ENCODE results near the gene SV2C. TPM values are rescaled to one million over a fixed set of nuclear protein-coding genes. Genes with fewer than 3 reads are reported as not detected.

Gene SV2C
- total RNA-seq, 2 experiments from 2014 or later: 0.02 to 0.10 TPM

DNA sequence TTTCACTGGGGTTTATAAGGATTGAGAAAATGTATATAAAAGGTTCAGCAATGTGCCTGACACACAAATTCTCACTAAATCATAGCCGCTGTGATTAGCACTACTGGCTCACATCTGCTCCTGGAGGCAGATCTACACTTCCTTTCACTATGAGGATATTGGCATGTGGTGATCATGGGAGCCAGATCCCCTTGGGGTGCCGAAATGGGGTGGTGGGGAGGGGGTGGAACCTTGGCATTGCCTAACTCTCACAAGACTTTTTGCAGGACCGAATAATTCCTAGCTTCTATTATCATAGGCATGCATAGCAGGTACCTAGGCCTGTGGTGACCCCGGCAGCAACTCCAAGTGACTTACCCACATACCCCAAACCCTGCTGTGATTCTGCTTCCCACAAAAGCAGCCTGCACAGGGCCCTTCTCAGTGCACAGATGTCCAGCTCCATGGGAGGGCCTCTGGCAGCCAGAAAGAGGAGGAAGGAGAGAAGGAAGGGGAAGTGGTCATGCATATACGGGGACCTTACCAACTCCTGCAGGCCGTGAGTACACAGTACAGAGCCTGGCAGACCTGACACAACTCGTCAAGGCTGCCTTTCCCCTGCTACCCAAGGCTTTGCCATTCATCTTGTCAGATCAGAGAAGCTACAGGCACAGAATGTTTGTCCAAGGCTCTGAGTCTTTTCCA, 258.6 kb downstream of the SV2C start:
- no peak for DNase-seq
- ChIA-PET POLR2A (no interaction called here), CTCF (no interaction called here)
- H3K4me3 Mint-ChIP-seq: no peak overlapping the region
- no peaks in the 10 kb centered on the region for H3K9me3 Mint-ChIP-seq
- H3K4me1 Mint-ChIP-seq (ENCODE audit: low read depth): peaks cover 21% of the 10 kb centered on the region
- H3K36me3 Mint-ChIP-seq: no peaks in the 10 kb centered on the region
- H3K27ac Mint-ChIP-seq: no peak overlapping the region
- H3K27me3 Mint-ChIP-seq: no peaks in the 10 kb centered on the region
- intact Hi-C loops (cut with micrococcal nuclease): no loop called here

GRCh38 chr5:76342474-76342873, 259.3 kb downstream of the SV2C start:
- POLR2A ChIA-PET: no interaction called here
- CTCF ChIA-PET: no interaction called here
- intact Hi-C loops (cut with micrococcal nuclease): no loop called here
- no peak for DNase-seq
- Mint-ChIP-seq H3K27me3 (no peaks in the 10 kb centered on the region), H3K36me3 (no peaks in the 10 kb centered on the region), H3K9me3 (no peaks in the 10 kb centered on the region), H3K27ac (no peak overlapping the region), H3K4me3 (no peak overlapping the region), H3K4me1 (ENCODE audit: low read depth) (peaks cover 20% of the 10 kb centered on the region)

GRCh38 chr5:76345582-76345981, 262.4 kb downstream of the SV2C start:
- intact Hi-C loops (cut with micrococcal nuclease): loop anchor here (5.0 kb wide), 1 partner anchor 37 kb away; no protein-coding TSS in a partner anchor
- Mint-ChIP-seq H3K27me3 (no peaks in the 10 kb centered on the region), H3K36me3 (no peaks in the 10 kb centered on the region), H3K27ac (no peak overlapping the region), H3K4me1 (ENCODE audit: low read depth) (peaks cover 11% of the 10 kb centered on the region), H3K9me3 (no peaks in the 10 kb centered on the region), H3K4me3 (no peak overlapping the region)
- no peak for DNase-seq
- ChIA-PET POLR2A (no interaction called here), CTCF (no interaction called here)

- ChIA-PET POLR2A (interaction anchor here (0.5 to 1.6 kb wide), 3 partner anchors 26 to 196 kb away, joined by 4 read pairs; no protein-coding TSS in a partner anchor), CTCF (interaction anchor here (0.6 kb wide), 1 partner anchor 178 kb away, joined by 4 read pairs; no protein-coding TSS in a partner anchor)
- Mint-ChIP-seq H3K9me3 (no peaks in the 10 kb centered on the region), H3K27ac (no peak overlapping the region), H3K27me3 (no peaks in the 10 kb centered on the region), H3K4me3 (no peak overlapping the region), H3K4me1 (ENCODE audit: low read depth) (no peaks in the 10 kb centered on the region), H3K36me3 (no peaks in the 10 kb centered on the region)
- no peak for DNase-seq
- intact Hi-C loops (cut with micrococcal nuclease): no loop called here
These were observed 268.0 kb downstream of the SV2C start for GRCh38 chr5:76351176-76351575.

- H3K36me3 Mint-ChIP-seq: no peaks in the 10 kb centered on the region
- no peak overlapping the region for H3K27ac Mint-ChIP-seq
- ChIA-PET CTCF (interaction anchor here (0.6 to 1.4 kb wide), 2 partner anchors 17 to 177 kb away, joined by 3 to 4 read pairs; no protein-coding TSS in a partner anchor), POLR2A (interaction anchor here (0.5 to 1.6 kb wide), 3 partner anchors 26 to 196 kb away, joined by 4 read pairs; no protein-coding TSS in a partner anchor)
- no peaks in the 10 kb centered on the region for H3K27me3 Mint-ChIP-seq
- H3K4me3 Mint-ChIP-seq: no peak overlapping the region
- no peak for DNase-seq
- no peaks in the 10 kb centered on the region for H3K4me1 Mint-ChIP-seq (ENCODE audit: low read depth)
- H3K9me3 Mint-ChIP-seq: no peaks in the 10 kb centered on the region
- intact Hi-C loops (cut with micrococcal nuclease): no loop called here
These were observed 268.4 kb downstream of the SV2C start for GRCh38 chr5:76351577-76351976.

DNA sequence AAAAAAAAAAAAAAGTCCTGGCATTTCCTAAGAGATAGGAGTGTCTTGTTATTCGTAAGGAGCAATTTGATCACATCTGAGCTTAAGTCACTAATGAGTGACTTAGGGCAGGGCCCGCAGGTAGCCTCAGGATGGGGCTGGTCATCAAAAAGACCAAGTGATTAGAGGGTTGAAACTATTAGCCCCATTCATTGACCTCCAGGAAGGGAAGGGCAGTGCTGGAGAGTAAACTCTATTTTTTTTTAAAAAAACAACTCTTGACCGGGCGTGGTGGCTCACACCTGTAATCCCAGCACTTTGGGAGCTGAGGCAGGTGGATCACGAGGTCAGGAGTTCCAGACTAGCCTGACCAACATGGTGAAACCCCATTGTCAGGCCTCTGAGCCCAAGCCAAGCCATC, 273.7 kb downstream of the SV2C start:
- Mint-ChIP-seq H3K4me1 (ENCODE audit: low read depth) (no peaks in the 10 kb centered on the region), H3K9me3 (no peaks in the 10 kb centered on the region), H3K4me3 (no peak overlapping the region), H3K27ac (no peak overlapping the region), H3K36me3 (no peaks in the 10 kb centered on the region), H3K27me3 (no peaks in the 10 kb centered on the region)
- ChIA-PET POLR2A (no interaction called here), CTCF (no interaction called here)
- intact Hi-C loops (cut with micrococcal nuclease): no loop called here
- no peak for DNase-seq

GRCh38 chr5:76363352-76364225, 280.4 kb downstream of the SV2C start:
- Mint-ChIP-seq H3K27me3 (no peaks in the 10 kb centered on the region), H3K27ac (no peak overlapping the region), H3K9me3 (no peaks in the 10 kb centered on the region), H3K36me3 (no peaks in the 10 kb centered on the region), H3K4me3 (no peak overlapping the region), H3K4me1 (ENCODE audit: low read depth) (peaks cover 18% of the 10 kb centered on the region)
- DNase-seq: peak; percentile 13
- intact Hi-C loops (cut with micrococcal nuclease): no loop called here
- POLR2A ChIA-PET: no interaction called here
- CTCF ChIA-PET: no interaction called here

DNA sequence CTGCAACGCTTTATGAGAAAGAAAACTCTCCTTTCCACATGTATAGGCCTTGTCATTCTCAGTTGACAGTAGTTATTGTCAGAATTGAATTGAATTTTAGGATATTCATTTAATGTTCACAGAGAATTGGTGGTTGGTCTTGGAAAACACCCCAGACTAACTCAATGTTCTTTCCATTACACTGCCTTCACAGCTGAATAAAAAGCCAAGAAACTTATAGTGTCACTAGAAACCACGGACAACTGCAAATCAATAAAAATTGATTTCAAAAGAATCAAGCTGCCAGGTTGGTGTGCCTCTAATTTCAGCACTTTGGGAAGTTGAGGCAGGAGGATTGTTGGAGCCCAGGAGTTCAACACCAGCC, 281.0 kb downstream of the SV2C start:
- no peak overlapping the region for H3K27ac Mint-ChIP-seq
- intact Hi-C loops (cut with micrococcal nuclease): no loop called here
- H3K4me1 Mint-ChIP-seq (ENCODE audit: low read depth): peaks cover 23% of the 10 kb centered on the region
- ChIA-PET CTCF (no interaction called here), POLR2A (no interaction called here)
- no peak overlapping the region for H3K4me3 Mint-ChIP-seq
- H3K36me3 Mint-ChIP-seq: no peaks in the 10 kb centered on the region
- H3K9me3 Mint-ChIP-seq: no peaks in the 10 kb centered on the region
- DNase-seq: no peak
- no peaks in the 10 kb centered on the region for H3K27me3 Mint-ChIP-seq

DNA sequence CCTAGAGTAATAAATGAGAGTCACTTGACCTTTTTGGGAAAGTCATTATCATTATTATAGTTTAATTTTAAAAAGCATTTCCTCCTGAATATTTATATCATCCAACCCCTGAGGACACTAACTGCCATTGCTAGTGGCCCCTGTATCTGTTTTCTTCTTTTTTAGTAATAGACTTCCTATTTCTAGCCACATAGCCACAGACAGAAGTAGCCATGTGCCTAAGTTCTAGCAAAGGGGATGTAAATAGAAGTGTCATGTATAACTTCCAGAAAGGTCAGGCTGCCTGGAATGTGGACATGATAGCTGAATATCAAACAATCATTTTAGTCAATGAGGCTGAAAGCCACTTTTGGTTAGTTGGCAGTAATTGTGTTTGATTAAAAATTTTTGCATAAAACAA, 282.4 kb downstream of the SV2C start:
- CTCF ChIA-PET: no interaction called here
- intact Hi-C loops (cut with micrococcal nuclease): loop anchor here (5.0 kb wide), 1 partner anchor 33 kb away; no protein-coding TSS in a partner anchor
- Mint-ChIP-seq H3K27ac (no peak overlapping the region), H3K27me3 (no peaks in the 10 kb centered on the region), H3K36me3 (no peaks in the 10 kb centered on the region), H3K4me3 (no peak overlapping the region), H3K4me1 (ENCODE audit: low read depth) (peaks cover 24% of the 10 kb centered on the region), H3K9me3 (no peaks in the 10 kb centered on the region)
- no peak for DNase-seq
- POLR2A ChIA-PET: no interaction called here

DNA sequence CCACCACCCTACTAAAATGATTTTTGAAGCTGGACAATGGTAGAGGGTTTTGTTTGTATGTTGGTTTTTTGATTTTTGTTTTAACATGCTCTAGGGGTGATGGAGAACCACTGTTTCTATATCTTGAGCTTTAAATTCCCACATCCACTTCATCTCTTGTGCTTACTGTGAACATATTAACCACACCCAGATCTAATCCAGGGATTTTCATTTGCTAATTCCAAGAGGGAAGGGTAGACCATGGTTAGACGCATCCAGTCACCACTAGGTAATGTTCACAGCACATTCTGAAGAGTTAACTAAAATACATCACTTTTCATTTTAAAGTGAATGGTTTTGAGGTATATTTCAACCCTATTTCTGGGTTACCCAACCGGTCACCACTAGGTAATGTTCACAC, 283.4 kb downstream of the SV2C start:
- Mint-ChIP-seq H3K27ac (no peak overlapping the region), H3K9me3 (no peaks in the 10 kb centered on the region), H3K27me3 (no peaks in the 10 kb centered on the region), H3K4me1 (ENCODE audit: low read depth) (peaks cover 24% of the 10 kb centered on the region), H3K36me3 (no peaks in the 10 kb centered on the region), H3K4me3 (no peak overlapping the region)
- intact Hi-C loops (cut with micrococcal nuclease): loop anchor here (5.0 kb wide), 1 partner anchor 34 kb away; no protein-coding TSS in a partner anchor
- ChIA-PET POLR2A (interaction anchor here (1.2 kb wide), 1 partner anchor 107 kb away, joined by 3 read pairs; no protein-coding TSS in a partner anchor), CTCF (interaction anchor here (1.2 kb wide), 1 partner anchor 39 kb away, joined by 3 read pairs; no protein-coding TSS in a partner anchor)
- no peak for DNase-seq

DNA sequence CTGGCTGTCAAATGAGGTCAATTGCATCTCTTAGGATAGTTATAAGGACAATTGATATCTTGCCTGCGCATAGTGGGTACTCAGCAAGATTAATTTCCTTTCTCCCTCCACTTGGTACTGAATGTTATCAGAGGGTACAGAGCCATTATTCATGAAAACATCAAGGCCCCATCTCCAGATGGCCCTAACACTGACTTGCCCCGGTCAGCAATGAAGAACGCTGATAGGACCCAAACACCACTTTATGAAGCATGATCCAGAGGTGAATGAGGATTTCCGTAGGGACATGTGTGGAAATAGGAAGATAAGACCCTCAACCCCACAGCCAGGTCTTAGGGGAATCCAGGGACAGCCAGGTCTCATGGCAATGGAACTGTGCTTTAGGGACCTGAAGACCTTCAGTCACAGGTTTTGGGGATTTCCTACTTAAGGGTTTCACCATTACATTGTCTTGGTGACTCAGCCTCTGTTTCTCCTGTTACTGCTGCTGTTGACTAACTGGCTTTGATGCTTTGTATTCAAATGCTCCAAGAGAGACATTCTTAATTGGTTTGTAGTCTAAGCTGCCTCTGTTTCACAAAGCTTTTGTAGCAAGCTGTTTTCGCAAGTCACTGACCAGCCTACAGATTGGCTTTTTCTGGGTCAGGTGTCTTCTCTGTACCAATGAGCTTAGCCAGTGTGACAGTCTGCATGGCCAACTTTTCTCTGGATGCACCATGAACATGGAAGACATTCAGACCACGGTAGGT, 284.6 kb downstream of the SV2C start:
- H3K36me3 Mint-ChIP-seq: no peaks in the 10 kb centered on the region
- no peaks in the 10 kb centered on the region for H3K27me3 Mint-ChIP-seq
- H3K9me3 Mint-ChIP-seq: no peaks in the 10 kb centered on the region
- CTCF ChIA-PET: no interaction called here
- peak overlapping the region; percentile 85 for H3K27ac Mint-ChIP-seq
- peak; percentile 62 for DNase-seq
- intact Hi-C loops (cut with micrococcal nuclease): loop anchor here (1.0 to 5.0 kb wide), 2 partner anchors 35 kb away; no protein-coding TSS in a partner anchor
- peak overlapping the region; percentile 8 for H3K4me3 Mint-ChIP-seq
- POLR2A ChIA-PET: interaction anchor here (0.6 to 1.6 kb wide), 2 partner anchors 26 to 36 kb away, joined by 3 to 5 read pairs; no protein-coding TSS in a partner anchor
- peaks cover 31% of the 10 kb centered on the region for H3K4me1 Mint-ChIP-seq (ENCODE audit: low read depth)

GRCh38 chr5:76368941-76369340, 285.8 kb downstream of the SV2C start:
- Mint-ChIP-seq H3K4me3 (peak overlapping the region; percentile 20), H3K27ac (peak overlapping the region; percentile 76)
- intact Hi-C loops (cut with micrococcal nuclease): loop anchor here (1.0 to 5.0 kb wide), 2 partner anchors 33 to 37 kb away; no protein-coding TSS in a partner anchor

More at GRCh38 chr5:76368941-76369340, 285.8 kb downstream of the SV2C start:
- H3K36me3 Mint-ChIP-seq: no peaks in the 10 kb centered on the region
- ChIA-PET CTCF (interaction anchor here (1.4 kb wide), 1 partner anchor 17 kb away, joined by 3 read pairs; no protein-coding TSS in a partner anchor), POLR2A (interaction anchor here (1.6 kb wide), 1 partner anchor 35 kb away, joined by 3 read pairs; no protein-coding TSS in a partner anchor)
- DNase-seq: no peak
- H3K4me1 Mint-ChIP-seq (ENCODE audit: low read depth): peaks cover 32% of the 10 kb centered on the region
- no peaks in the 10 kb centered on the region for H3K9me3 Mint-ChIP-seq
- no peaks in the 10 kb centered on the region for H3K27me3 Mint-ChIP-seq
